Cortex of kidney (tissue), 1 donor: Measurements from ENCODE around the gene CPXM2.

Experiments
- DNase-seq: peaks from one replicate; lab custom pipeline; 2025; lab: John Stamatoyannopoulos, UW

Gene CPXM2

GRCh38 chr10:123772645-123773508, 118.7 kb downstream of the CPXM2 start:
- no peak for DNase-seq

- no peak for DNase-seq
Measured at GRCh38 chr10:123771877-123772644, 119.5 kb downstream of the CPXM2 start.

- no peak for DNase-seq
Measured at GRCh38 chr10:123769647-123770046, 122.0 kb downstream of the CPXM2 start.

- DNase-seq: no peak
Measured at GRCh38 chr10:123766761-123767160, 124.8 kb downstream of the CPXM2 start.

DNA sequence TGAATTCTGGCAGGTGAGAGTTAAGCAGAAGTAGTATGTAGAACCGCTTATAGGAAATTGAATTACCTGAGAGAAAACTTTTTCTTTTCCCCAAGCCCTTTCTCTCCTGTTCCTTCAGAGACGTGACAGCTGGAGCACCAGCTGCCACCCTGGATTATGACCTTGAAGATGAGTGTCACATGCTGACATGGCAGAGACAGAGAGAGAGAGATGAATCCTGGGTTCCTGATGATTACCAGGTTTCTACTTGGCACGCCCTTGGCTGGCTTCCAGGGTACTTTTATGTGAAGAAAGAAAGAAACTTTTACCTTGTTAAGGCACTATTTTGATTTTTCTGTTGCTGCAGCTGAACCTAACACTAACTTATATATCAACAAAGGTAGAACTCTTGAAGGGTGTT, 125.6 kb downstream of the CPXM2 start:
- no peak for DNase-seq

- no peak for DNase-seq
Measured at GRCh38 chr10:123761666-123762230, 129.9 kb downstream of the CPXM2 start.

DNA sequence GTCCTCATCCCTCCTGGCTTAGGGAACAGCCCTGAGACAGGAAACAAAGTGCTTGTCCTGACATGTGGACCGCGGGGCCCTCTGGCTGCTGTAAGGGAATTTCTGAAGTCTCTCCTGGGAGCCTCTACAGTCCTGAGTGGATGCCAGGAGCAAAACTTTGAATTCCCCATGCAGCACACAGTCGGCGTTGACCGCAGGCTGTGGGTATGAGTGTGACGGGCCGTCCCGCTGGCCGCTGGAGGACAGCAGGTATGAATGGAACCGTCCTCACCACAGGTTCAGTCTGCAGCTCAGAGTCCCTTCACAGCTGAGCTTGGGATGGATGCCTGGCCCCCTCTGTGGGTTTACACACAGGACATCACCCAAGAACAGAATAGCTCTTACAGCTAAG, 130.6 kb downstream of the CPXM2 start:
- DNase-seq: no peak

GRCh38 chr10:123760356-123761037, 131.1 kb downstream of the CPXM2 start:
- no peak for DNase-seq

DNA sequence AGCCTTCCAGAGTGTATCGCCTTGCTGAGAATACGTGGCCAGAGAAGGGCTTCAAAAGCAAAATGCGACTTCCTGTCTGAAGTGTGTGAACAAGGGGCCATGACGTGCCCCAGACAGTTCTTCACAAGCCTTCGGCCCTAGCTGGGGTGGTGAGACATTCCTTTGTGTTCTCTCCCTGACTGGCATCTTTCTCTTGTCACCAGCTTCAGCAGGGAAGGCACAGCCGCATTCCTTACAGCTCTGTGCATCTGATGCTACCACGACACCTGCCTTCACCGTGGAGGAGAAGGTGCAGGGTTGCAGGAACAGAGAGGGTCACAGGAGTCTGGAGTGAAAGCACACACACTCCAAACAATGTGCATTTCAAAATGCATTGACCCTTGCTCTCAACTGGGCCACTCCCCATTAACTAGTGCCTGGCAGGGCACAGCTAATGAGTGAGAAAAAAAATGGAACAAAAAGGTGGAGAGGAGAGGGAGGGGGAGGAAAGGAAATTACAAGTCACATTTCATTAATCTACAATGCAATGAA, 132.0 kb downstream of the CPXM2 start:
- no peak for DNase-seq

GRCh38 chr10:123759041-123759440, 132.6 kb downstream of the CPXM2 start:
- no peak for DNase-seq

GRCh38 chr10:123757853-123758252, 133.8 kb downstream of the CPXM2 start:
- DNase-seq: no peak

GRCh38 chr10:123755061-123755460, 136.5 kb downstream of the CPXM2 start:
- no peak for DNase-seq

DNA sequence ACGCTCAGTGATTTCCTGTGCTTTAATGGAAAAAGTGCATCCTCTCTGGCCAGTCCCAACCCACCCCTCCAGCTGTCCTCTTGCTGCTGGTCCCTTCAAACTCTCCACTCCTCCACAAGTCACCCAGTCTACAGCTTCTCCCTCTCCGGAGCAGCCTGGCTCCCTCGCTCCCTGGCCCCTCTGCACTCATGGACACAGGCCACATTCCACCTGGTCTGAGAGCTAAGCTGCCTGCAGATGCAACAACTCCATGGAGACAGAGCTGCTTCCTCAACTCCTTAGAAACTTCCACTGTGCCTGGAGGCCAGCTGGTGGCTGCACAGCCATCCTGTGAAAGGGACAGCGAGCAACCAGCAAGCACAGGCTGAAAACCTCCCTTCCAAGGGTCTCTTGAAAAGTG, 137.5 kb downstream of the CPXM2 start:
- DNase-seq: no peak

DNA sequence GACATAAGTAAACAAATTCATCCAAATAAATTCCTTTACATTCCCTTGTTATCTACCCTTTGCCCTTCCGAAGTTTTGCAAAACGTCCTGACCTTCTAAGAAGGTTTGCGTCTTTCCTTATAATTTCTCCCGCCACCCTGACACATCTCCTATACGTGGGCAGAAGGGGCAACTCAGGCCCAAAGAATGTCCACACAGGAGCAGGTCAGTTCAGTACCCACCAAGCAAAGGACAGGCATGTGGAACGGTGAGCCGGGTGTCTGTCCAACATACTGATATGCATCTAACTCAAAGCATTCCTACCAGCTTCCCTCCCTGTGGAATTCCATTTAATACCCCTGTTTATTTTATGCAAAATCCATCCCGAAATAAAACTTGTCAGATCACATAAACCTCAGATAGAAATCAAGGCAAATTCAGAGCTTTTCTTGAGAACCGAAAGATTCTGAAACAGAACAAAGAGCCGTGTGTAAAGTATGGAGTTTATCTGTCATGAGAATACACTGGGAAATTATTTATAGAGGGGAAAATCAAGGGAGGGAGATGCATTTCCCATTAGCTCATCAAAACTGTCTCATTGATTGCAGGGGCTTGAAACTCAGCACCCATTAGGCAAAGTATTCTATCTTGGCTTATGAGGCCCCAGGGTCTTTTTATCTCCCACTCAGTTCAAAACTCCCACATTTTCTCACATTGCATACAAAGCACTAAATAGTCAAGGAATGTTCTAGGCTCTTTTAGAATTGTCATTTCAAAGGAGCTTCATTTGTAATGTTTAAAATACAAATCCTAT, 140.1 kb downstream of the CPXM2 start:
- DNase-seq: no peak

- DNase-seq: no peak
Measured at GRCh38 chr10:123750901-123751300, 140.7 kb downstream of the CPXM2 start.

- DNase-seq: no peak
Measured at GRCh38 chr10:123748711-123749110, 142.9 kb downstream of the CPXM2 start.

- DNase-seq: no peak
Measured at GRCh38 chr10:123747426-123747825, 144.2 kb downstream of the CPXM2 start.

DNA sequence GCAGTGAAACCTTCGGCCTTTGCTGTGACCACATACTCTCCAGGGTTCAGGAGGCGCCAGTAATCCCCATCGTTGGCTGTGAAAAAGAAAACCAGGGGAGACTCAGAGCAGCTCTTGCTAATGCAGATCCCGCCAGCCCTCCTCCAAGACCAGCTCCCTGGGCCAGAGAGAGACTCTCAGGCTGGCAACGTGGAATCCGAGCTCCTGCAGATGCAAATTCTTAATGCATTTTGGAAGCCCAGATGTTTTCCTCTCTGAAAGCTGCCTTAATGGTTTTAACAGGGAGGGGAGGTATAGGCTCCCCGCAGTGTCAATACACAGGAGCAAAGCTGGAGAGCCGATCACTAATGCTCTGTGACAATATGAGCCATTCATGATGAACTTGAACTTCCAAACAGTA, 144.7 kb downstream of the CPXM2 start:
- no peak for DNase-seq

DNA sequence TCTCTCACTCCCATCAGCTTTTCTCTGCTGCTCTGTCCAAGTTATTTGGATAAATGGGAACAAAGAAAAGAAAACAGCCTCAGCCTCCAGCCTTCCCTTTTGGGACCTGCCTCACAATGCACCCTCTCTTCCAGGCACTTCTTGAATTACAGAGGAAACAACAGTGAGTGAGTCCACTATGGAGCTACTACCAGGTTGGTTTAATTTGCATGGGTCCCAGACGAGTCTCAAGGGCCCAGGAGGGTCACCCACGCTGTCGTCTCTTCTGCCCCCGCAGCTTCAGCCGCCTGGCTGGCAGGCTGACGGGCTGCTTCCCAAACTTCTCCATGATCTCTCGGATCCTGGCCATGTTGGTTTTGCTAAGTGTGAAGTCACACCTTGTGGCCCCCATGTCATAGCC, 145.1 kb downstream of the CPXM2 start:
- no peak for DNase-seq

- no peak for DNase-seq
Measured at GRCh38 chr10:123746061-123746460, 145.5 kb downstream of the CPXM2 start.

DNA sequence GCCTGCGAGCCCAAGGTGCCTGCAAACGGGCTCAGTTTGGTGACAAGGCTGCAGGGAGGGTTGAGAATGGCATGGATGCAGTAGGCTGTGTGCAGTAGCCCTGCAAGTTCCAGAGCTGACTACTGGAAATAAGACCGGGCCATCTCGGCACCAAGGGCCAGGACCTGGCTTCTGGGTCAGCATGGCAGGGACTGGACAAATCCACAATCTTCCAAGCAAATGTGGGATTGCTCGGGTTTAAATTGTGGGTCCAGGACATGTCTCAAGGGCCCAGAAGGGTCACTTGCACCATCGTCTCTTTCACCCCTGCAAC, 147.4 kb downstream of the CPXM2 start:
- DNase-seq: no peak
